Upper lobe of right lung (tissue), 1 donor: Measurements from ENCODE around the gene C4orf51. TPM values are rescaled to one million over a fixed set of nuclear protein-coding genes. Genes with fewer than 3 reads are reported as not detected.

Experiments
- ATAC-seq: fragments of 200-7000 bp; cut with Tn5 transposase; one replicate; pipeline ENCODE4 v1.9.1; 2020; ENCODE audit warnings: mild to moderate bottlenecking, moderate library complexity
- DNase-seq: peaks from one replicate; pipeline ENCODE4 v3.0.0-alpha.2; 2020
- H3K27ac ChIP-seq: fragments of 200-600 bp; one replicate; pipeline ENCODE4 v1.8.0; 2022
- H3K27me3 ChIP-seq: fragments of 200-600 bp; one replicate; pipeline ENCODE4 v1.8.0; 2022; ENCODE audit warnings: mild to moderate bottlenecking
- H3K36me3 ChIP-seq: fragments of 200-600 bp; one replicate; pipeline ENCODE4 v1.8.0; 2022
- H3K4me1 ChIP-seq: fragments of 200-600 bp; one replicate; pipeline ENCODE4 v1.8.0; 2022
- H3K4me3 ChIP-seq: fragments of 200-600 bp; one replicate; pipeline ENCODE4 v1.8.0; 2022; ENCODE audit warnings: mild to moderate bottlenecking
- H3K9me3 ChIP-seq: fragments of 200-600 bp; one replicate; pipeline ENCODE4 v1.8.0; 2022
- intact Hi-C: fragments of 100-400 bp; cut with DNase I; formaldehyde crosslinking; loops from one replicate; pipeline ENCODE4 v1.11.0; 2022
- total RNA-seq: library from RNA; stranded (reverse); fragmentation: NEBNext Ultra II Directional; extraction: Animal tissue kit (Norgen Biotek cat#: 25700); gene quantifications from one replicate; pipeline ENCODE4 v1.2.1, GENCODE V29; 2021
- TF ChIP-seq, protein P1 (sequence below): fragments of 200-600 bp; IDR thresholded peaks from one replicate; pipeline ENCODE4 v1.8.0; 2022; ENCODE audit warnings: antibody characterized with exemption
- donor health status: DM: no; HTN: yes; CAD: no; lungs with severe emphysema.

C4orf51 gene
- total RNA-seq, 1 donor from 2014 or later = not detected

DNA sequence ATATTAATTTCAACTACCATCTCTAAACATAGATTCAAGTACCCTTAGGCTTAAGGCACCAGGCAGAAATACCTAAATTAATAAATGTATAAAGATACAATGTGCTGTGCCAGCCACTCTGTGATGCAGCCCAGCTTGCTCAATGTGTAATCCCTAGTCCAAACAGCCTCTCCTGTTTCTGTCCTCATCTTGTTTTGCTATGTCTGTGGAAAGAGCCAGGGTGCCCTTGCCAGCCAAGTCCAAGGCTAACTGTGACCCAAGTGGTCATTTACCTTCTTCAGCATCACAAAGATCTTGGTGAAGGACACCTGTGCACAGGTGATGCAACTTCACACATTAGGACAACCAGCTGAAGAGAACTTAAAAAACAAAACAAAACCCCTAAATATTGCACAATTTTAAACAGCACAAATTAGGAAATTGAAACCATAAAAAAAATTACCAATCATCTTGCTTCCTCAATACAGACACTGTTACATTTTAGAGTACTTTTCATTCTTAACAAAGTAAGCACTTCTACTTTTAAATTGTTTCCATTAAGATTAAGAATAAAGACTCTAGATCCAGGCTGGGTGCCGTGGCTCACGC is 89.6 kb downstream of the C4orf51 start:
- intact Hi-C loops = no loop called here
- H3K27me3 ChIP-seq = no peaks in the 10 kb centered on the region
- no peaks in the 10 kb centered on the region for H3K9me3 ChIP-seq
- peak; percentile 43 for ATAC-seq
- no peak overlapping the region for H3K4me3 ChIP-seq
- H3K36me3 ChIP-seq = peaks cover 19% of the 10 kb centered on the region
- TF ChIP-seq, protein P1, sequence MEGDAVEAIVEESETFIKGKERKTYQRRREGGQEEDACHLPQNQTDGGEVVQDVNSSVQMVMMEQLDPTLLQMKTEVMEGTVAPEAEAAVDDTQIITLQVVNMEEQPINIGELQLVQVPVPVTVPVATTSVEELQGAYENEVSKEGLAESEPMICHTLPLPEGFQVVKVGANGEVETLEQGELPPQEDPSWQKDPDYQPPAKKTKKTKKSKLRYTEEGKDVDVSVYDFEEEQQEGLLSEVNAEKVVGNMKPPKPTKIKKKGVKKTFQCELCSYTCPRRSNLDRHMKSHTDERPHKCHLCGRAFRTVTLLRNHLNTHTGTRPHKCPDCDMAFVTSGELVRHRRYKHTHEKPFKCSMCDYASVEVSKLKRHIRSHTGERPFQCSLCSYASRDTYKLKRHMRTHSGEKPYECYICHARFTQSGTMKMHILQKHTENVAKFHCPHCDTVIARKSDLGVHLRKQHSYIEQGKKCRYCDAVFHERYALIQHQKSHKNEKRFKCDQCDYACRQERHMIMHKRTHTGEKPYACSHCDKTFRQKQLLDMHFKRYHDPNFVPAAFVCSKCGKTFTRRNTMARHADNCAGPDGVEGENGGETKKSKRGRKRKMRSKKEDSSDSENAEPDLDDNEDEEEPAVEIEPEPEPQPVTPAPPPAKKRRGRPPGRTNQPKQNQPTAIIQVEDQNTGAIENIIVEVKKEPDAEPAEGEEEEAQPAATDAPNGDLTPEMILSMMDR = no peak
- no peak overlapping the region for H3K27ac ChIP-seq
- no peak for DNase-seq
- no peaks in the 10 kb centered on the region for H3K4me1 ChIP-seq

GRCh38 chr4:145770124-145770523 is 90.2 kb downstream of the C4orf51 start:
- DNase-seq = no peak
- H3K36me3 ChIP-seq = peaks cover 16% of the 10 kb centered on the region
- no peaks in the 10 kb centered on the region for H3K27me3 ChIP-seq
- no peaks in the 10 kb centered on the region for H3K4me1 ChIP-seq
- intact Hi-C loops = no loop called here
- TF ChIP-seq, protein P1 = no peak
- H3K9me3 ChIP-seq = no peaks in the 10 kb centered on the region
- no peak overlapping the region for H3K4me3 ChIP-seq
- no peak for ATAC-seq
- no peak overlapping the region for H3K27ac ChIP-seq

DNA sequence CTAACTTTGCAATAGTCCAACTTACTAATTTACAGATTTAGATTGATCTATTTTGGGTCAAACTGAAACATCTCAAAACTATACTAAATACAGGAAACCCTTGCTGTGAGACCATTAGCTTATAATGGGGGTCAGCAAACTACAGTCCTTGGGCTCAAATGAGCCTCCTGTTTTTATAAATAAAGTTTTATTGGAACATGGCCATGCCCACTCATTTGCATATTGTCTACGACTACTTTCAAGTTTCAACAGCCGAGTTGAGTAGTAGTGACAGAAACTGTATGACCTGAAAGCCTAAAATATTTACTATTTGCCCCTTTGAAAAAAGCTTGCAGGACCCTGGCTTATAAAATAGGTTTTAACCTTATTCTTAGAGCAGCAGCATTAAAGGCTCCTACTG is 92.4 kb downstream of the C4orf51 start:
- Histone ChIP-seq H3K9me3 (no peaks in the 10 kb centered on the region), H3K27ac (no peak overlapping the region), H3K4me1 (no peaks in the 10 kb centered on the region), H3K27me3 (no peaks in the 10 kb centered on the region), H3K4me3 (no peak overlapping the region), H3K36me3 (peaks cover 23% of the 10 kb centered on the region)
- ATAC-seq = no peak
- TF ChIP-seq, protein P1 = no peak
- intact Hi-C loops = no loop called here
- DNase-seq = no peak

- intact Hi-C loops = no loop called here
- Histone ChIP-seq H3K4me3 (no peak overlapping the region), H3K27ac (no peak overlapping the region), H3K27me3 (no peaks in the 10 kb centered on the region), H3K4me1 (no peaks in the 10 kb centered on the region), H3K36me3 (peaks cover 23% of the 10 kb centered on the region), H3K9me3 (no peaks in the 10 kb centered on the region)
- DNase-seq = no peak
- ATAC-seq = no peak
- TF ChIP-seq, protein P1 = no peak
Observed at GRCh38 chr4:145773581-145774234, 93.8 kb downstream of the C4orf51 start.

DNA sequence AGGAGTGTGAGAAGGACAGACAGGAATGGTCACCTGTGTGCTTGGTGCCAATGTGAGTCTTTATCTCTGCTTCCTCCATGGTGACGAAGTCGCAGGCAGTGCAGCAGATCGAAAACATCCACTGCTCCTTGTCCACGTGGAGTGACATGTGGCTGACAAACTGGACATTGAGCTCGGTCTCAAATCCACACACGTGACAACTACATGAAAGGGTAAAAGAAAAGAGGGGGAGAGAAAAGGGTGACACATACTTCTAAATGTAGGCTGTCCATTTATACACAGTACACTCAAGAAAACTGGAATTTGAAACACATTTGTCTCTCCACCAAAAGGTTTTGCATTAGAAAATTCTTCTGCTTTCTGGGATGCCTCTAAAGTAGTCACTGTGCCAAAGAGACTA is 94.5 kb downstream of the C4orf51 start:
- H3K4me3 ChIP-seq = no peak overlapping the region
- intact Hi-C loops = no loop called here
- H3K9me3 ChIP-seq = no peaks in the 10 kb centered on the region
- peaks cover 23% of the 10 kb centered on the region for H3K36me3 ChIP-seq
- ATAC-seq (no peak), DNase-seq (no peak)
- no peaks in the 10 kb centered on the region for H3K4me1 ChIP-seq
- TF ChIP-seq, protein P1 = no peak
- H3K27ac ChIP-seq = no peak overlapping the region
- H3K27me3 ChIP-seq = no peaks in the 10 kb centered on the region
